GM21423 (cell line): ENCODE data around the gene FAM43A.
A peak's percentile ranks its signal among the peaks of the same experiment; 100 is the strongest.

ENCODE experiments used
- ATAC-seq: cut with Tn5 transposase; IDR thresholded peaks from one replicate; pipeline ENCODE4 v1.9.1; 2021; ENCODE audit warnings: mild to moderate bottlenecking, moderate library complexity; ENCODE audit not compliant: unreplicated experiment

FAM43A gene

GRCh38 chr3:194675081-194675640, 10.5 kb upstream of the FAM43A start:
- no peak for ATAC-seq

GRCh38 chr3:194675680-194676079, 10.0 kb upstream of the FAM43A start:
- no peak for ATAC-seq

- ATAC-seq = no peak
Measured at GRCh38 chr3:194676471-194676870, 9.2 kb upstream of the FAM43A start.

GRCh38 chr3:194680888-194681615, 4.6 kb upstream of the FAM43A start:
- ATAC-seq = no peak

GRCh38 chr3:194682189-194682693, 3.4 kb upstream of the FAM43A start:
- no peak for ATAC-seq

GRCh38 chr3:194682694-194683310, 2.9 kb upstream of the FAM43A start:
- ATAC-seq = peak; percentile 45

- no peak for ATAC-seq
Measured at GRCh38 chr3:194683380-194683779, 2.3 kb upstream of the FAM43A start.

- ATAC-seq = no peak
Measured at GRCh38 chr3:194685065-194685717, 492 bp upstream of the FAM43A start.

- ATAC-seq = no peak
Measured at GRCh38 chr3:194686414-194686815, 732 bp downstream of the FAM43A start.

GRCh38 chr3:194686816-194687637, 1.3 kb downstream of the FAM43A start:
- ATAC-seq = no peak

- peak; percentile 32 for ATAC-seq
Measured at GRCh38 chr3:194687638-194688199, 2.0 kb downstream of the FAM43A start.

- ATAC-seq = peak; percentile 37
Measured at GRCh38 chr3:194688200-194688740, 2.6 kb downstream of the FAM43A start.

- ATAC-seq = no peak
Measured at GRCh38 chr3:194688946-194689345, 3.3 kb downstream of the FAM43A start.

- ATAC-seq = no peak
Measured at GRCh38 chr3:194689493-194689944, 3.8 kb downstream of the FAM43A start.

GRCh38 chr3:194690501-194691372, 5.1 kb downstream of the FAM43A start:
- no peak for ATAC-seq

GRCh38 chr3:194691481-194692283, 6.0 kb downstream of the FAM43A start:
- ATAC-seq = peak; percentile 68

- ATAC-seq = no peak
Measured at GRCh38 chr3:194696702-194697101, 11.0 kb downstream of the FAM43A start.

- ATAC-seq = no peak
Measured at GRCh38 chr3:194702545-194702944, 16.9 kb downstream of the FAM43A start.
